Measurements from ENCODE around the gene AZIN2.
"Not testable (repeated sequence)": the region's sequence is repeated elsewhere in the genome, so short reads cannot be mapped to it uniquely, and the experiment has no call there.

The AZIN2 gene

DNA sequence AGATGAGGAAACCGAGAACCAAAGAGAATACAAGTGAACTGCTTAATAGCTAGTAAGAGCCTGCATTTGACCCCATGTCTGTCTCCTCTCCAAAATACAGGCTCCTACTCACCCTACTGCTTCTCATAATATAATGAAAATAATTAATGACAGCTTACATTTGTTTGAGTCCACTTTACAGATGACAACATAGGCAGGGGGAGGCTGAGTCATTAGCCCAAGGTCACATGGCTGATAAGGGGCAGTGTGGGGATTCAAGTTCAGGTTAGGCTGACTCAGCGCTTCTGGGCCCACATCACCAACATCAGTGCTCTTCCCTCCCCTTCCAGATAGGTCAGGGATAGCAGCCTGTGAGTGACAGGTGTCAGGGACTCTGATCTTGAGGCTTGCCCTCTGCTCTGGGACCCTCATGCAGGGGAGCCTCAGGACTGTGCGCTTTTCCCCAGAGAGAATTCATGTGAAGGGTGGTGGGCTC lies 16.2 kb downstream of the AZIN2 start:
- Histone ChIP-seq H3K9me3 (ENCODE audit: control insufficient read depth, low read depth, low read length) (no peaks in the 10 kb centered on the region), H3K36me3 (ENCODE audit: control insufficient read depth, low read depth, low read length) (no peaks in the 10 kb centered on the region), H3K27me3 (ENCODE audit: control insufficient read depth, insufficient read depth, low read length) (no peaks in the 10 kb centered on the region), H3K9ac (ENCODE audit: low read length) (no peak overlapping the region), H3K27ac (ENCODE audit: low read length) (no peak overlapping the region), H3K4me1 (ENCODE audit: control insufficient read depth, low read depth, low read length) (peaks cover 2% of the 10 kb centered on the region), H3K4me3 (ENCODE audit: low read length) (no peak overlapping the region)

DNA sequence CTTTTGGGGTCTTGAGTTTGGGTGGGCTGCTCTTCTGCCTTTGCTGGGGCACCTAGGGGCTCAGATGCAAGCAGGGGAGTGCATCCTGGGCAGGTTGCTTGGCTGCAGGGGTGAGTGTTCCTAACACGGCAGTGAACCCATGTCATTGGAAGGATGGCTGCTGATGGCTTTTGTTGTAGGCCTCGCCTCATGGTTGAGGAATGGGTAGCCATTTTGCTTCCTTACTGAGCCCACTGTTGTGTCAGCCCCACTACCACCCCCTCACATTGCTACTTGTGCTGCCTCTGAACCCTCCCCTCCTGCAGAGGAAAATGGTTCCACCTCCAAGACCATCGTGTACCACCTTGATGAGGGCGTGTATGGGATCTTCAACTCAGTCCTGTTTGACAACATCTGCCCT lies 16.8 kb downstream of the AZIN2 start:
- no peak overlapping the region for H3K9ac ChIP-seq (ENCODE audit: low read length)
- H3K4me1 ChIP-seq (ENCODE audit: control insufficient read depth, low read depth, low read length) = no peaks in the 10 kb centered on the region
- H3K36me3 ChIP-seq (ENCODE audit: control insufficient read depth, low read depth, low read length) = no peaks in the 10 kb centered on the region
- no peaks in the 10 kb centered on the region for H3K27me3 ChIP-seq (ENCODE audit: control insufficient read depth, insufficient read depth, low read length)
- no peak overlapping the region for H3K4me3 ChIP-seq (ENCODE audit: low read length)
- no peak overlapping the region for H3K27ac ChIP-seq (ENCODE audit: low read length)
- no peaks in the 10 kb centered on the region for H3K9me3 ChIP-seq (ENCODE audit: control insufficient read depth, low read depth, low read length)

DNA sequence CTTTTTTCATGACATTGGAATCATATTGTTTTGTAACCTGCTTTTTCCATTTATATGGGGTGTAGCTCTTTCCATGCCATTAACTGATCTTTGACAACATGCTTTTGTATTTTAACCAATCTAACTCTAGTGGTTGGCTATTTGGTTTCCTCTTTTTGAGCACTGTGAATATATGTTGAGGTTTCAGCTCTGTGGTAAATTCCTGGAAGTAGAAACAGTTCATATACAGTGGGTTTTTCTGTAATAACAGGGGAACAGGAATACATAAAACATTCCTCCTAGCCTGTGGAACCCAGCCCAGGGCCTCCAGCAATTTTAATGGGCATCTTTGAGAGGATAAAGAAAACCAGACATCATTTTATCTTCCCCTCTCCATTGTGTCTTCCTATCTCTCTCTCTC lies 17.4 kb downstream of the AZIN2 start:
- H3K9ac ChIP-seq (ENCODE audit: low read length) = no peak overlapping the region
- no peaks in the 10 kb centered on the region for H3K36me3 ChIP-seq (ENCODE audit: control insufficient read depth, low read depth, low read length)
- no peak overlapping the region for H3K27ac ChIP-seq (ENCODE audit: low read length)
- no peak overlapping the region for H3K4me3 ChIP-seq (ENCODE audit: low read length)
- no peaks in the 10 kb centered on the region for H3K27me3 ChIP-seq (ENCODE audit: control insufficient read depth, insufficient read depth, low read length)
- no peaks in the 10 kb centered on the region for H3K9me3 ChIP-seq (ENCODE audit: control insufficient read depth, low read depth, low read length)
- no peaks in the 10 kb centered on the region for H3K4me1 ChIP-seq (ENCODE audit: control insufficient read depth, low read depth, low read length)

GRCh38 chr1:33099290-33100118 lies 18.6 kb downstream of the AZIN2 start:
- no peak overlapping the region for H3K27ac ChIP-seq (ENCODE audit: low read length)
- H3K27me3 ChIP-seq (ENCODE audit: control insufficient read depth, insufficient read depth, low read length) = no peaks in the 10 kb centered on the region
- H3K9me3 ChIP-seq (ENCODE audit: control insufficient read depth, low read depth, low read length) = no peaks in the 10 kb centered on the region
- no peaks in the 10 kb centered on the region for H3K36me3 ChIP-seq (ENCODE audit: control insufficient read depth, low read depth, low read length)
- no peak overlapping the region for H3K9ac ChIP-seq (ENCODE audit: low read length)
- no peak overlapping the region for H3K4me3 ChIP-seq (ENCODE audit: low read length)
- H3K4me1 ChIP-seq (ENCODE audit: control insufficient read depth, low read depth, low read length) = no peaks in the 10 kb centered on the region

GRCh38 chr1:33100119-33100415 lies 19.1 kb downstream of the AZIN2 start:
- H3K4me1 ChIP-seq (ENCODE audit: control insufficient read depth, low read depth, low read length); H3K9ac ChIP-seq (ENCODE audit: low read length); H3K4me3 ChIP-seq (ENCODE audit: low read length); H3K36me3 ChIP-seq (ENCODE audit: control insufficient read depth, low read depth, low read length); H3K27me3 ChIP-seq (ENCODE audit: control insufficient read depth, insufficient read depth, low read length); H3K9me3 ChIP-seq (ENCODE audit: control insufficient read depth, low read depth, low read length); H3K27ac ChIP-seq (ENCODE audit: low read length): not testable (repeated sequence)

- Histone ChIP-seq H3K27me3 (ENCODE audit: control insufficient read depth, insufficient read depth, low read length) (no peaks in the 10 kb centered on the region), H3K36me3 (ENCODE audit: control insufficient read depth, low read depth, low read length) (no peaks in the 10 kb centered on the region), H3K4me1 (ENCODE audit: control insufficient read depth, low read depth, low read length) (no peaks in the 10 kb centered on the region), H3K9ac (ENCODE audit: low read length) (no peak overlapping the region), H3K9me3 (ENCODE audit: control insufficient read depth, low read depth, low read length) (peaks cover 3% of the 10 kb centered on the region), H3K4me3 (ENCODE audit: low read length) (no peak overlapping the region), H3K27ac (ENCODE audit: low read length) (no peak overlapping the region)
Observed at GRCh38 chr1:33110477-33110876, 29.5 kb downstream of the AZIN2 start.

DNA sequence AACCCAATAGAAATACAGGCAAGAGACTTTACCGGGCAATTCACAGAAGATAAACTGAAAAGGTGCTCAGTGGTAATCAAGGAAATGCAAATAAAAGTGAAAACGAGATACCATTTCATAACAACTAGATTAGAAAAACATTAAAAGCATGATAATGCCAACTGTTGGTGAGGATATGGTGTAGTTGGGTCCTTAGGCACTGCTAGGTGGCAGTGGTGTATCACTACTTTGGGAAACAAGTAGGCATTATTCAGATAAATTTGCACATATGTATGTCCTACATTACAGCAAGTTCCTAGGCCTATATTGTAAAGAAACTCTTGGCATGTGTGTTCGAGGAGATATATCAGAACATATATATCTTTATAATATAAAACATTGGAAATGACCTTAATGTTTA lies 31.0 kb downstream of the AZIN2 start:
- no peaks in the 10 kb centered on the region for H3K36me3 ChIP-seq (ENCODE audit: control insufficient read depth, low read depth, low read length)
- no peak overlapping the region for H3K4me3 ChIP-seq (ENCODE audit: low read length)
- no peak overlapping the region for H3K9ac ChIP-seq (ENCODE audit: low read length)
- H3K27ac ChIP-seq (ENCODE audit: low read length) = no peak overlapping the region
- H3K4me1 ChIP-seq (ENCODE audit: control insufficient read depth, low read depth, low read length) = no peaks in the 10 kb centered on the region
- H3K9me3 ChIP-seq (ENCODE audit: control insufficient read depth, low read depth, low read length) = peaks cover 3% of the 10 kb centered on the region
- no peaks in the 10 kb centered on the region for H3K27me3 ChIP-seq (ENCODE audit: control insufficient read depth, insufficient read depth, low read length)

DNA sequence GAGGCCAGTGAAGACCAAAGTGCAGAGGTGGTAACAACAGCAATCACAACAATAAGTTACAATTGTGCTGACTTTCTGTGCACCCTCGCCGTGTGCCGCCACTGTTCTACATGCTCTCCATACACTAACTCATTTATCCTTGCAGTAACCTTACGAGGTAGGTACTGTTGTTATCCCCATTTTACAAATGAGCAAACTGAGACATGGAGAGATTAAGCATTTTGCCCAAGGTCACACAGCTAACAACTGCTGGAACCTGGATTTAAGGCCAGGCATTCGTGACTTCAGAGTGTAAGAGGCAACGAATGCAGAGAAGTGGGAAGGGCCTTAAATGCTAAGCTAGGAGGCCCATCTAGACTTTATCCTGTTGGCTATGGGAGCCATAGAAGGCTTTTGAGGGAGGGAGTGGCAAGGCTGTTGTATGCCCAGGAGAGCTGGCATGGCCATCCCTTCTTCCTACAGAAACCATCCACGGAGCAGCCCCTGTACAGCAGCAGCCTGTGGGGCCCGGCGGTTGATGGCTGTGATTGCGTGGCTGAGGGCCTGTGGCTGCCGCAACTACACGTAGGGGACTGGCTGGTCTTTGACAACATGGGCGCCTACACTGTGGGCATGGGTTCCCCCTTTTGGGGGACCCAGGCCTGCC lies 36.6 kb downstream of the AZIN2 start:
- Histone ChIP-seq H3K27me3 (ENCODE audit: control insufficient read depth, insufficient read depth, low read length) (peaks cover 11% of the 10 kb centered on the region), H3K36me3 (ENCODE audit: control insufficient read depth, low read depth, low read length) (no peaks in the 10 kb centered on the region), H3K9ac (ENCODE audit: low read length) (no peak overlapping the region), H3K9me3 (ENCODE audit: control insufficient read depth, low read depth, low read length) (no peaks in the 10 kb centered on the region), H3K4me1 (ENCODE audit: control insufficient read depth, low read depth, low read length) (peaks cover 2% of the 10 kb centered on the region), H3K4me3 (ENCODE audit: low read length) (no peak overlapping the region), H3K27ac (ENCODE audit: low read length) (no peak overlapping the region)

DNA sequence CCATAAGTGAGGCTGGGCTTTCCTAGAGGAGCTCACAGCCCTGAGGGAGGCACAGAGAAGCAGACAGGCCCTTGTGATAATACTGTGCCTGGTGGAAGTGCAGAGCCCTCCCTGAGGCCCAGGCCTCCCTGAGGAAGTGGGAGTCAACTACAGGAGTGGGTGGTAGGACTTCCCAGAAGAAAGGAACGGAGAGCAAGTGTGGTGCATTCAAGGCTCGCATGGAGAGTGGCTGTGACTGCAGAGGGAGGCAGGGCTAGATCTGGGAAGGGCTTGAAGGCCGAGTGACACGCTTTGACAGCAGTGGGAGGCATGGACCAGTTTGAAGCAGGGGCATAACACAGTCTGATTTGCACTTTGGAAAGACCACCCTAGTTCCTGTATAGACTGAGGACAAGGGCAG lies 37.3 kb downstream of the AZIN2 start:
- Histone ChIP-seq H3K4me3 (ENCODE audit: low read length) (no peak overlapping the region), H3K36me3 (ENCODE audit: control insufficient read depth, low read depth, low read length) (no peaks in the 10 kb centered on the region), H3K27ac (ENCODE audit: low read length) (no peak overlapping the region), H3K27me3 (ENCODE audit: control insufficient read depth, insufficient read depth, low read length) (peaks cover 18% of the 10 kb centered on the region), H3K9ac (ENCODE audit: low read length) (no peak overlapping the region), H3K9me3 (ENCODE audit: control insufficient read depth, low read depth, low read length) (no peaks in the 10 kb centered on the region), H3K4me1 (ENCODE audit: control insufficient read depth, low read depth, low read length) (peaks cover 2% of the 10 kb centered on the region)

DNA sequence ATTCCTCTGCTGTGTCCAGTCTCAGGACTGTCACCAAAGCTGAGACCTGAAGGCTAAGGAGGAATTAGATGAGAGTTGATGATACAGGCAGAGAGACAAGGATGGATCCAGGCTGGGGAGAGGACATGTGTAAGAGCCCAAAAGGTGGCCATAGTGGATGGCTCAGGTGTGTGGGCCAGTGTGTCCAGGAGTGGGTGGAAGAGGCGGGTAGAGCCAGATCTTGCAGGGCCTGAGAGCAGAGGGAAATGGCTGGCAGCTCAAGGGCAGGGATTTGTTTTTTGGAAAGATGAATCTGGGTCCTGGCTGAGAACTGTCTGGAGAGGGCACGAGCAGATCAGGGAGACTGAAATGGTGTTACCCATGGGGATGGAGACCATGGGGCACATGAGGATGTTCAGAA lies 38.1 kb downstream of the AZIN2 start:
- H3K27ac ChIP-seq (ENCODE audit: low read length) = no peak overlapping the region
- H3K36me3 ChIP-seq (ENCODE audit: control insufficient read depth, low read depth, low read length) = no peaks in the 10 kb centered on the region
- peaks cover 2% of the 10 kb centered on the region for H3K4me1 ChIP-seq (ENCODE audit: control insufficient read depth, low read depth, low read length)
- no peak overlapping the region for H3K9ac ChIP-seq (ENCODE audit: low read length)
- no peak overlapping the region for H3K4me3 ChIP-seq (ENCODE audit: low read length)
- H3K27me3 ChIP-seq (ENCODE audit: control insufficient read depth, insufficient read depth, low read length) = peaks cover 21% of the 10 kb centered on the region
- no peaks in the 10 kb centered on the region for H3K9me3 ChIP-seq (ENCODE audit: control insufficient read depth, low read depth, low read length)

DNA sequence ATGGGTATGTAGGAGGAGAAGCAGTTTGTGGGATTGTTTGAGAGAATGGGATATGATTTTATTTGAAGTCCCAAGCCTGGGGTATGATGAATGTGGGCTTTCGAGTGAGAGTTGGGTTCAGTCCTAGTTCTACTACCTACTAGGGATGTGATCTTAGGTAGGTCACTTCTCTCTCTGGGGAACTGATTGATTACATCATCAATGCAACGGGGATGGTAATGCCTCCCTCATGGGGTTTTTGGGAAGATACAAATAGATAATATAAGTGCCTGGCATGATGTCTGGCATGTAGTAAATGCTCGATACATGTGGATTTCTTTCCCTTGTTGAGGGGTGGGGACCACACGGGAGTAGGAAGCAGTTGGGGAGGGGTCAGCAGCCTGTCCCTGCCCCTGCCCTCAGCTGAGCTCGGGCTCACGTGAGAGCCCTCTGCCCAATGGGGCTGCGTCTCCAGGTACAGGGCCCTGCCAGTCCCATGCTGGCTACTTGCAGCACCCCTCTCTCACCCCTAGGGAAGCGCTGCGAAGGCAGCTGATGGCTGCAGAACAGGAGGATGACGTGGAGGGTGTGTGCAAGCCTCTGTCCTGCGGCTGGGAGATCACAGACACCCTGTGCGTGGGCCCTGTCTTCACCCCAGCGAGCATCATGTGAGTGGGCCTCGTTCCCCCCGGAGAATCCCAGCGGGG lies 38.7 kb downstream of the AZIN2 start:
- Histone ChIP-seq H3K27me3 (ENCODE audit: control insufficient read depth, insufficient read depth, low read length) (peaks cover 21% of the 10 kb centered on the region), H3K9ac (ENCODE audit: low read length) (no peak overlapping the region), H3K36me3 (ENCODE audit: control insufficient read depth, low read depth, low read length) (no peaks in the 10 kb centered on the region), H3K4me1 (ENCODE audit: control insufficient read depth, low read depth, low read length) (peaks cover 2% of the 10 kb centered on the region), H3K4me3 (ENCODE audit: low read length) (no peak overlapping the region), H3K9me3 (ENCODE audit: control insufficient read depth, low read depth, low read length) (no peaks in the 10 kb centered on the region), H3K27ac (ENCODE audit: low read length) (no peak overlapping the region)
